CD1c-positive myeloid dendritic cell (primary cell): Measurements from ENCODE around the gene PDGFD.

Experiments used
- DNase-seq: peaks from one replicate; pipeline ENCODE4 v3.0.0-alpha.2; 2016; ENCODE audit errors: extremely low spot score

PDGFD gene

GRCh38 chr11:104145062-104145461, 18.9 kb downstream of the PDGFD start:
- no peak for DNase-seq

GRCh38 chr11:104142698-104143097, 21.2 kb downstream of the PDGFD start:
- no peak for DNase-seq

GRCh38 chr11:104136861-104137260, 27.1 kb downstream of the PDGFD start:
- DNase-seq, result no peak

- DNase-seq, result no peak
Measured at GRCh38 chr11:104134745-104135144, 29.2 kb downstream of the PDGFD start.

- DNase-seq, result no peak
Measured at GRCh38 chr11:104130161-104130560, 33.8 kb downstream of the PDGFD start.

GRCh38 chr11:104129145-104129544, 34.8 kb downstream of the PDGFD start:
- DNase-seq, result no peak

- no peak for DNase-seq
Measured at GRCh38 chr11:104127828-104128227, 36.1 kb downstream of the PDGFD start.

- DNase-seq, result no peak
Measured at GRCh38 chr11:104126464-104126863, 37.5 kb downstream of the PDGFD start.

GRCh38 chr11:104124979-104125378, 39.0 kb downstream of the PDGFD start:
- no peak for DNase-seq

- no peak for DNase-seq
Measured at GRCh38 chr11:104122836-104123235, 41.1 kb downstream of the PDGFD start.

GRCh38 chr11:104122011-104122635, 41.8 kb downstream of the PDGFD start:
- no peak for DNase-seq

- DNase-seq, result no peak
Measured at GRCh38 chr11:104120493-104121137, 43.3 kb downstream of the PDGFD start.

- DNase-seq, result no peak
Measured at GRCh38 chr11:104118105-104118744, 45.7 kb downstream of the PDGFD start.

GRCh38 chr11:104113541-104113940, 50.4 kb downstream of the PDGFD start:
- no peak for DNase-seq

GRCh38 chr11:104106136-104106754, 57.7 kb downstream of the PDGFD start:
- no peak for DNase-seq

GRCh38 chr11:104105155-104105554, 58.8 kb downstream of the PDGFD start:
- no peak for DNase-seq

GRCh38 chr11:104104664-104105063, 59.3 kb downstream of the PDGFD start:
- DNase-seq, result no peak

GRCh38 chr11:104104201-104104600, 59.7 kb downstream of the PDGFD start:
- no peak for DNase-seq

GRCh38 chr11:104098555-104098954, 65.4 kb downstream of the PDGFD start:
- DNase-seq, result no peak

- no peak for DNase-seq
Measured at GRCh38 chr11:104098132-104098531, 65.8 kb downstream of the PDGFD start.

GRCh38 chr11:104096900-104097299, 67.0 kb downstream of the PDGFD start:
- no peak for DNase-seq

- DNase-seq, result no peak
Measured at GRCh38 chr11:104095791-104096190, 68.2 kb downstream of the PDGFD start.

GRCh38 chr11:104094576-104094975, 69.4 kb downstream of the PDGFD start:
- DNase-seq, result no peak
